ENCODE measurements around the gene SIRT1. TPM values are rescaled to one million over a fixed set of nuclear protein-coding genes. Genes with fewer than 3 reads are reported as not detected.

SIRT1 gene
- total and polyA plus RNA-seq, 2 of the 8 experiments (the other 6 are each of a cell fraction or from before 2014, with no cell fraction given), result 22.6 to 70.9 TPM

DNA sequence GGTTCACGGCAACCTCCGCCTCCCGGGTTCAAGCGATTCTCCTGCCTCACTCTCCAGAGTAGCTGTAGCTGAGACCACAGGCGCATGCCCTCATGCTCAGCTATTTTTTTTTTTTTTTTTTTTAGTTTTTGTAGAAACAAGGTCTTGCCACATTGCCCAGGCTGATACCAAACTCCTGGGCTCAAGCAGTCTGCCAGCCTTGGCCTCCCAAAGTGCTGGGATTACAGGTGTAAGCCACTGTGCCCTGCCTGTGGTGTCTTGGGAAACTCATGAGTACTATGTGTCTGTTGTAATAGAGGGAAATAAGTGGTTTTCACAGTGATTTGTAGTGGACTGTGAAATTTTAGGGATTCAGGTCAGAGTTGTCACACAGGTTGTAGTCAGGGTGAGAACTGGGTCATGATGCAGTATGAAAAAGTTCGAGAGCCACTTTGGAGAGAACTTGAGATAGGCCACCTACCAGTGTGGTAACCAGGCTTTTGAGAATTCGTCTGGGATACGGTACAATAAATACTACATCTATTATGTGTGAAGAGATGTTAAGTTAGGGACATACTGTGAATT lies 30.4 kb downstream of the SIRT1 start:
- peaks cover 3 to 14% of the 10 kb centered on the region in 2 experiments for H4K20me1 ChIP-seq (replicated peaks in 1 of 2; ENCODE audit: control insufficient read depth in 1 of 2, insufficient read depth in 2 of 2, low read length in 2 of 2)
- no peak overlapping the region for H3K4ac ChIP-seq (replicated peaks; ENCODE audit: insufficient read length, low read depth, low read length)
- H3K4me3 ChIP-seq (ENCODE audit: extremely low read depth in 1 of 4, insufficient read depth in 2 of 4, low read depth in 3 of 4, low read length in 4 of 4), result no peak overlapping the region
- DNase-seq (ENCODE audit: low read depth in 1 of 2, low spot score in 2 of 2) (no peak), FAIRE-seq (no peak)
- no peaks in the 10 kb centered on the region for H3K79me1 ChIP-seq (ENCODE audit: low read depth, low read length)
- no peak overlapping the region for H4K8ac ChIP-seq (ENCODE audit: extremely low read depth, insufficient read depth, low read length)
- no peak overlapping the region for H3K23ac ChIP-seq (ENCODE audit: insufficient read length)
- H2BK12ac ChIP-seq (ENCODE audit: low read depth, low read length), result no peak overlapping the region
- no peak overlapping the region for H4K5ac ChIP-seq (ENCODE audit: insufficient read length, low read depth, low read length)
- no peak overlapping the region for H2AFZ ChIP-seq (ENCODE audit: low read length)
- H2BK5ac ChIP-seq (ENCODE audit: low read depth, low read length), result no peak overlapping the region
- H3K4me1 ChIP-seq (replicated peaks in 1 of 4; ENCODE audit: control insufficient read depth in 3 of 4, insufficient read depth in 4 of 4, low read length in 3 of 4), result no peaks in the 10 kb centered on the region
- no peak overlapping the region for H2BK120ac ChIP-seq (replicated peaks; ENCODE audit: low read depth, low read length)
- H3K27ac ChIP-seq (ENCODE audit: low read depth, low read length), result no peak overlapping the region
- no peaks in the 10 kb centered on the region for H3K9me3 ChIP-seq (ENCODE audit: insufficient read depth in 2 of 2, low read depth in 1 of 2, low read length in 1 of 2)
- H4K91ac ChIP-seq (replicated peaks; ENCODE audit: insufficient read length, low read length), result no peak overlapping the region
- no peaks in the 10 kb centered on the region for H3K27me3 ChIP-seq (replicated peaks in 1 of 4; ENCODE audit: control insufficient read depth in 3 of 4, extremely low read depth in 1 of 4, insufficient read depth in 3 of 4, low read length in 3 of 4)
- H2BK15ac ChIP-seq (ENCODE audit: low read length), result no peak overlapping the region
- no peaks in the 10 kb centered on the region for H3K23me2 ChIP-seq (ENCODE audit: low read depth, low read length)
- H3K9ac ChIP-seq (replicated peaks in 1 of 4; ENCODE audit: extremely low read depth in 1 of 4, low read depth in 3 of 4, low read length in 3 of 4), result no peak overlapping the region
- H2AK5ac ChIP-seq (ENCODE audit: low read depth, low read length), result no peak overlapping the region
- H3K18ac ChIP-seq (ENCODE audit: extremely low read depth, low read length), result no peak overlapping the region
- ChIA-PET POLR2A (ENCODE audit: partially characterized antibody) (interaction anchor here (0.9 to 3.4 kb wide), 4 partner anchors 11 to 411 kb away, joined by 3 to 13 read pairs (median 3); partner anchors contain the start of gene DNAJC12), CTCF (ENCODE audit: partially characterized antibody) (interaction anchor here (0.9 to 1.0 kb wide), 2 partner anchors 243 to 378 kb away, joined by 3 read pairs; no protein-coding TSS in a partner anchor)
- no peak overlapping the region for H3K14ac ChIP-seq (ENCODE audit: insufficient read length)
- peaks cover 0 to 33% of the 10 kb centered on the region in 2 experiments; a peak in 2 of 4 replicates for H3K79me2 ChIP-seq (ENCODE audit: control insufficient read depth in 1 of 2, insufficient read depth in 2 of 2, low read length in 2 of 2)
- H3K56ac ChIP-seq (replicated peaks; ENCODE audit: insufficient read length, low read depth, low read length), result no peak overlapping the region
- no peak overlapping the region for H3K4me2 ChIP-seq (ENCODE audit: insufficient read depth in 1 of 2, low read depth in 2 of 2, low read length in 2 of 2)
- peaks cover 5 to 87% (median 54%) of the 10 kb centered on the region in 4 experiments; a peak in 7 of 8 replicates for H3K36me3 ChIP-seq (ENCODE audit: control insufficient read depth in 2 of 4, insufficient read depth in 4 of 4, low read length in 3 of 4)
- H2BK20ac ChIP-seq (ENCODE audit: low read length), result no peak overlapping the region
- 93% methylated on average over 8 of the region's 8 CpGs; no CpG with 5 or more reads in 1 of the 2 experiments for WGBS, 2 experiments (ENCODE audit: extremely low coverage in 1 of 2, insufficient coverage in 1 of 2, insufficient read length in 1 of 2, insufficient replicate concordance in 2 of 2, low coverage in 1 of 2, low lambda C conversion rate in 2 of 2, missing lambda C conversion rate in 1 of 2)
- TF ChIP-seq EP300 (IDR thresholded peaks at IDR 0.05; ENCODE audit: borderline replicate concordance in 1 of 2, low read depth in 2 of 2, low read length in 2 of 2) (no peak), SP1 (IDR thresholded peaks at IDR 0.05; ENCODE audit: low read depth, low read length) (no peak), RFX5 (IDR thresholded peaks at IDR 0.05; ENCODE audit: borderline replicate concordance, low read depth, low read length) (no peak), EZH2 (IDR thresholded peaks at IDR 0.05; ENCODE audit: low read depth, low read length, severe bottlenecking) (no peak), RXRA (IDR thresholded peaks at IDR 0.05; ENCODE audit: insufficient read depth, low read depth, low read length) (no peak), POLR2AphosphoS5 (IDR thresholded peaks at IDR 0.05; ENCODE audit: low read depth, low read length) (no peak), KDM1A (IDR thresholded peaks at IDR 0.05; ENCODE audit: borderline replicate concordance, low read length) (no peak), CREB1 (IDR thresholded peaks at IDR 0.05) (no peak), CBX5 (IDR thresholded peaks at IDR 0.05; ENCODE audit: low read depth, low read length) (no peak), EGR1 (IDR thresholded peaks at IDR 0.05; ENCODE audit: borderline replicate concordance, low read depth, low read length) (no peak), SP4 (IDR thresholded peaks at IDR 0.05; ENCODE audit: low read length) (no peak), SP2 (IDR thresholded peaks at IDR 0.05; ENCODE audit: low read length) (no peak), JUND (IDR thresholded peaks at IDR 0.05; ENCODE audit: low read length) (no peak), POLR2A (IDR thresholded peaks at IDR 0.05; ENCODE audit: control extremely low read depth in 1 of 2, low read depth in 2 of 2, low read length in 2 of 2) (no peak), SRF (IDR thresholded peaks at IDR 0.05; ENCODE audit: low read depth, low read length) (no peak), SIX5 (IDR thresholded peaks at IDR 0.05; ENCODE audit: low read depth, low read length) (no peak)

Measured in H1 (cell line).